Measurements from ENCODE around the gene GNL3. TPM values are rescaled to one million over a fixed set of nuclear protein-coding genes. Genes with fewer than 3 reads are reported as not detected.
A peak's percentile ranks its signal among the peaks of the same experiment; 100 is the strongest.

Gene GNL3
- total and polyA plus RNA-seq, 2 donors (not counting 3 experiments of a cell fraction or from before 2014, with no cell fraction given), result 27.8 to 109 TPM

DNA sequence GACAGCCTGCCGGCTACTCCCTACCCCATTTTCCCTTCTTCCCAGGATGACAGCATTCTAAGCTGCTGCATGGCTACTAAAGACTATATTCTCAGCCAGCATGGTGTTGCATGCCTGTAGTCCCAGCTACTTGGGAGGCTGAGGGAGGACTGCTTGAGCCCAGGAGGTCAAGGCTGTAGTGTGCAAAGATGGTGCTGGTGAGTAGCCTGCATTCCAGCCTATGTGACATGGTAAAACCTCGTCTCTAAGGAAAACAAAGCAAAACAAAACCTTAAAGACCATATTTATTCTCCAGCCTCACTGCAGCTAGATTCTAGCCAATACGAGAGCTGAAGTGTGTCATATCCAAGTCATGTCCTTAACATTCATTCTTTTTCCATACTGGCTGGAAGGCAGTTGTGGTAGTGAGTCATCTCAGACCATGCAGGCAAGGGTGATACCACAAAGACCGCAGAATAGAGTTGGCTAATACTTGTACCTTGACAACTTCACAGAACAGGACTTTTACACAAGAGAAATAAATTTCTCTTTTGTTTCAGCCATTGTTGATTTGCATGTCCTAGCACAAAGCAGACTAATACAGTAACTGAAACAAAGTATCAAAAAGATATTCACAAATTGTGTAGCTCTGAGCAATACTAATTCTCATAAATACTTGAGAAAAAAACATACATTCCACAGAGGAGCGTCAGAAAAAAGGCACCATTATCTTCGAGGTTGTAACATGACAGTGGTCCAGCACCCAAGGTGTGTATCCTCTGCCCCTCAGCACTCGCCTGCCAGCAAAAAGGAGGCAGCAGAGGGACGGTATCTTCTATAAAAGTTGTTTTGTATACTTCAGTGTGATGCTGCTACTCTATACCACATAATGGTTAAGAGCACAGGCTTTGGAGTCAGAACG lies 15.0 kb upstream of the GNL3 start:
- no peaks in the 10 kb centered on the region for H4K20me1 ChIP-seq (replicated peaks; ENCODE audit: control insufficient read depth, extremely low read depth, insufficient read depth, low read length)
- FAIRE-seq (peak; percentile 98), DNase-seq (ENCODE audit: low read depth, low spot score) (peak; percentile 95)
- no peak overlapping the region for H3K4me3 ChIP-seq (replicated peaks in 1 of 3; ENCODE audit: insufficient read depth in 1 of 3, low read depth in 1 of 3, low read length in 3 of 3)
- H2AFZ ChIP-seq (ENCODE audit: low read depth, low read length), result no peak overlapping the region
- ChIA-PET POLR2A (interaction anchor here (0.7 kb wide), 1 partner anchor 35 kb away, joined by 3 read pairs; the partner anchor contains the start of gene GLT8D1), CTCF (interaction anchor here (0.7 kb wide), 2 partner anchors 11 to 54 kb away, joined by 3 read pairs; no protein-coding TSS in a partner anchor)
- H3K27ac ChIP-seq (ENCODE audit: insufficient read depth, low read depth, low read length), result peak overlapping the region; percentile 88
- H3K9ac ChIP-seq (replicated peaks; ENCODE audit: extremely low read depth, insufficient read depth, low read length), result peak overlapping the region; percentile 63
- H3K4me2 ChIP-seq (ENCODE audit: insufficient read depth, low read length), result peak overlapping the region; percentile 51
- BruUV-seq (replicated peaks), result TSS peak; percentile 67
- H3K27me3 ChIP-seq (ENCODE audit: control insufficient read depth in 2 of 2, insufficient read depth in 2 of 2, low read length in 2 of 2), result no peaks in the 10 kb centered on the region
- peaks cover 7 to 17% of the 10 kb centered on the region in 2 experiments for H3K36me3 ChIP-seq (ENCODE audit: control insufficient read depth in 2 of 2, extremely low read depth in 1 of 2, insufficient read depth in 2 of 2, low read length in 2 of 2)
- dilution Hi-C loops (cut with MboI; ENCODE audit: extremely low pct_ligation_motif_present, low sequenced_read_pairs) (no loop called here), intact Hi-C loops (cut with micrococcal nuclease) (loop anchor here (2.0 kb wide), 1 partner anchor 14 kb away; the partner anchor contains the start of gene PBRM1)
- no peaks in the 10 kb centered on the region for H3K9me1 ChIP-seq (replicated peaks; ENCODE audit: control insufficient read depth, extremely low read depth, insufficient read depth, low read length)
- no peak for TF ChIP-seq EZH2 (IDR thresholded peaks at IDR 0.05; ENCODE audit: borderline replicate concordance, low read depth, low read length, severe bottlenecking)
- TF ChIP-seq POLR2AphosphoS5 (IDR thresholded peaks at IDR 0.05; ENCODE audit: insufficient read depth, low read depth, low read length), result peak; percentile 75
- TF ChIP-seq FOS (IDR thresholded peaks at IDR 0.05; ENCODE audit: borderline replicate concordance, insufficient read depth, low read length), result peak; percentile 96
- TF ChIP-seq JUN (IDR thresholded peaks at IDR 0.05; ENCODE audit: borderline replicate concordance, insufficient read depth, insufficient read length, low read depth), result peak; percentile 95
- TF ChIP-seq, protein P1, sequence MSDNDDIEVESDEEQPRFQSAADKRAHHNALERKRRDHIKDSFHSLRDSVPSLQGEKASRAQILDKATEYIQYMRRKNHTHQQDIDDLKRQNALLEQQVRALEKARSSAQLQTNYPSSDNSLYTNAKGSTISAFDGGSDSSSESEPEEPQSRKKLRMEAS (IDR thresholded peaks at IDR 0.05; ENCODE audit: insufficient read depth, insufficient read length), result no peak
- TF ChIP-seq, protein P2, sequence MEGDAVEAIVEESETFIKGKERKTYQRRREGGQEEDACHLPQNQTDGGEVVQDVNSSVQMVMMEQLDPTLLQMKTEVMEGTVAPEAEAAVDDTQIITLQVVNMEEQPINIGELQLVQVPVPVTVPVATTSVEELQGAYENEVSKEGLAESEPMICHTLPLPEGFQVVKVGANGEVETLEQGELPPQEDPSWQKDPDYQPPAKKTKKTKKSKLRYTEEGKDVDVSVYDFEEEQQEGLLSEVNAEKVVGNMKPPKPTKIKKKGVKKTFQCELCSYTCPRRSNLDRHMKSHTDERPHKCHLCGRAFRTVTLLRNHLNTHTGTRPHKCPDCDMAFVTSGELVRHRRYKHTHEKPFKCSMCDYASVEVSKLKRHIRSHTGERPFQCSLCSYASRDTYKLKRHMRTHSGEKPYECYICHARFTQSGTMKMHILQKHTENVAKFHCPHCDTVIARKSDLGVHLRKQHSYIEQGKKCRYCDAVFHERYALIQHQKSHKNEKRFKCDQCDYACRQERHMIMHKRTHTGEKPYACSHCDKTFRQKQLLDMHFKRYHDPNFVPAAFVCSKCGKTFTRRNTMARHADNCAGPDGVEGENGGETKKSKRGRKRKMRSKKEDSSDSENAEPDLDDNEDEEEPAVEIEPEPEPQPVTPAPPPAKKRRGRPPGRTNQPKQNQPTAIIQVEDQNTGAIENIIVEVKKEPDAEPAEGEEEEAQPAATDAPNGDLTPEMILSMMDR (IDR thresholded peaks at IDR 0.05; ENCODE audit: extremely low read depth in 1 of 2, insufficient read depth in 1 of 2, low read depth in 1 of 2, low read length in 2 of 2), result no peak
- TF ChIP-seq POLR2A (IDR thresholded peaks at IDR 0.05; ENCODE audit: low read depth, low read length), result no peak
- no peak for TF ChIP-seq GATA2 (IDR thresholded peaks at IDR 0.05; ENCODE audit: insufficient read depth, insufficient read length, low read depth, low read length)
- no peak for TF ChIP-seq MYC (IDR thresholded peaks at IDR 0.05; ENCODE audit: low read depth, low read length)
- H3K79me2 ChIP-seq (ENCODE audit: control insufficient read depth, insufficient read depth, low read length), result peaks cover 27% of the 10 kb centered on the region
- H3K4me1 ChIP-seq (ENCODE audit: control insufficient read depth, extremely low read depth, insufficient read depth, low read length), result peaks cover 21% of the 10 kb centered on the region
- H3K9me3 ChIP-seq (replicated peaks; ENCODE audit: control insufficient read depth, insufficient read depth, low read length), result no peaks in the 10 kb centered on the region

Measured in endothelial cell of umbilical vein (primary cell).